Measurements from ENCODE around the gene SAMSN1. TPM values are rescaled to one million over a fixed set of nuclear protein-coding genes. Genes with fewer than 3 reads are reported as not detected.

Gene SAMSN1
- total and polyA plus RNA-seq, 7 donors: 4.4 to 16.4 (median 7.5) TPM

DNA sequence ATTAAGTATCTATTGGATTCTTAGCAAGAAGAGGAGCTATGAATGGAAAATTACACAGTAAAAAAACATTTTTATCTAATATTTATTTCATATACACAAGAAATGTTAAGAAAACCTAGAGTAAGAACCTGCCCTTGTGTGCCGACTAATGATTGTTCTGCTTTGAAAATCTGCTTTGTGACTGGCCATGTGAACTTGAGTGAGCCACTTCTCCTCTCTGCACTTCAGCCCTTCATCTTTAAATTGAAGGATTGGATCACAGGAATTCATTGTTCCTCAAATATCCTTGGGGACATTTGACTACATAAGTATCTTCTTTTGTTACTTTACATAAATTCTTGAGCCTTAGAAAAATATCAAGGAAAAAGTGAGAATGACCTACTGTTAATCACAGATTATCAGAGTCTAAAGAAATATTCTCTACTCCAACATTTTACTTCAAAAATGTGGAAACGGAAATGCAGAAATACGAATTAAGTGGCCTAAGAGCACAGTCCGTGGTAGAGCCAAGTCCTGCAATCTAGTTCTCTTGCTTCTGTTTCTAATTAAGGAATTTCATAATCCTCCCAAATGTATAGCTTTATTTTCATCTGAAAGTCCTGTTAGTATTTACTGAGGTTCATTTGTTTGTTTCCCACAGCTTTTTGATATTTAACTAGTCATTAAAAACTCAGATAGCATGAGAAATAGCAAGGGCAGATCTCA, 46.3 kb upstream of the SAMSN1 start:
- no peaks in the 10 kb centered on the region for H3K36me3 ChIP-seq
- no peaks in the 10 kb centered on the region for H3K27me3 ChIP-seq
- H3K4me1 ChIP-seq: no peaks in the 10 kb centered on the region
- H3K27ac ChIP-seq: peak overlapping the region in 2 of 4 donors; percentile 44 to 47
- WGBS, 2 donors: 89 to 93% methylated on average over 4 of the region's 4 CpGs
- no peaks in the 10 kb centered on the region for H3K9me3 ChIP-seq
- TF ChIP-seq EP300 (IDR thresholded peaks at IDR 0.05): no peak
- no peak for TF ChIP-seq POLR2AphosphoS5 (IDR thresholded peaks at IDR 0.05)
- no peak for TF ChIP-seq POLR2A (IDR thresholded peaks at IDR 0.05)
- TF ChIP-seq CTCF (IDR thresholded peaks at IDR 0.05): no peak
- intact Hi-C loops (cut with DNase I): no loop called here
- no peak overlapping the region for H3K4me3 ChIP-seq
- no peak for DNase-seq

- 70 to 91% methylated on average over 2 of the region's 2 CpGs for WGBS, 2 donors
- intact Hi-C loops (cut with DNase I): no loop called here
- Histone ChIP-seq H3K27me3 (no peaks in the 10 kb centered on the region), H3K36me3 (no peaks in the 10 kb centered on the region), H3K4me3 (no peak overlapping the region), H3K4me1 (no peaks in the 10 kb centered on the region), H3K27ac (peak overlapping the region in 3 of 4 donors; percentile 25 to 47 (median 44)), H3K9me3 (no peaks in the 10 kb centered on the region)
- no peak for TF ChIP-seq EP300 (IDR thresholded peaks at IDR 0.05)
- no peak for TF ChIP-seq CTCF (IDR thresholded peaks at IDR 0.05)
- TF ChIP-seq POLR2AphosphoS5 (IDR thresholded peaks at IDR 0.05): peak in 1 of 4 donors; percentile 15
- no peak for TF ChIP-seq POLR2A (IDR thresholded peaks at IDR 0.05)
- no peak for DNase-seq
Measured at GRCh38 chr21:14591882-14592281, 45.8 kb upstream of the SAMSN1 start.

GRCh38 chr21:14591377-14591776, 45.3 kb upstream of the SAMSN1 start:
- intact Hi-C loops (cut with DNase I): no loop called here
- Histone ChIP-seq H3K36me3 (no peaks in the 10 kb centered on the region), H3K27ac (peak overlapping the region in 2 of 4 donors; percentile 25 to 44), H3K4me1 (no peaks in the 10 kb centered on the region), H3K27me3 (no peaks in the 10 kb centered on the region), H3K4me3 (no peak overlapping the region), H3K9me3 (no peaks in the 10 kb centered on the region)
- DNase-seq: no peak
- no peak for TF ChIP-seq POLR2AphosphoS5 (IDR thresholded peaks at IDR 0.05)
- no peak for TF ChIP-seq CTCF (IDR thresholded peaks at IDR 0.05)
- TF ChIP-seq POLR2A (IDR thresholded peaks at IDR 0.05): no peak
- no peak for TF ChIP-seq EP300 (IDR thresholded peaks at IDR 0.05)

DNA sequence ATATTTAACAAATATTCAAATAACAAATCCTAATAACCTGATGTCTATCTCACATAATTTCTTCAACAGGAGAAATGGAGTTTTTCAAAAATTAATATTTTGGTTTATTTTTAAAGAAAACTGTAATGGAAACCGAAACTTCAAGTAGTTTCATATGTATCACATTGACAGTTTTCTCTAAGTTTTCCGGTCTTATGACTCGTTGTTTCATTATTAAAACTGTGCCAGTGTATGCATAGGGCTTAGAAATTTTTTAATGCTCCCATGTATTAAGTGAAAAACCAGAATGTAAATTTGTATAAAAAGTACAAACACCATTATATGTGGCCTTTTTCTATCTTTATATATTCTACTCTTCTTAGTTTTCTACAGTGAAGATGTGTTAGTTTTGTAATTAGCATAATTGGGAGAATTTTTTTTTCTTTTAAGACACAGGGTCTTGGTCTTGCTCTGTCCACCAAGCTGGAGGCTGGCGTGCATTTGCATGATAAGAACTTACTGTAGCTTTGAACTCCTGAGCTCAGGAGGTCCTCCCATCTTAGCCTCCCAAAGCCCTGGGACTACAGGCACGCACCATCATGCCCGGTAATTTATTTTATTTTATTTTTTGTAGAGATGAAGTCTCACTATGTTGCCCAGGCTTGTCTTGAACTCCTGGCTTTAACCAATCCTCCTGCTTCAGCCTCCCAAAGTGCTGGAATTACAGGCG, 43.9 kb upstream of the SAMSN1 start:
- 74 to 92% methylated on average over 7 of the region's 7 CpGs for WGBS, 2 donors
- no peak for TF ChIP-seq POLR2AphosphoS5 (IDR thresholded peaks at IDR 0.05)
- TF ChIP-seq POLR2A (IDR thresholded peaks at IDR 0.05): no peak
- no peak for TF ChIP-seq EP300 (IDR thresholded peaks at IDR 0.05)
- no peak for TF ChIP-seq CTCF (IDR thresholded peaks at IDR 0.05)
- Histone ChIP-seq H3K27ac (no peak overlapping the region), H3K9me3 (no peaks in the 10 kb centered on the region), H3K27me3 (no peaks in the 10 kb centered on the region), H3K36me3 (no peaks in the 10 kb centered on the region), H3K4me3 (no peak overlapping the region), H3K4me1 (no peaks in the 10 kb centered on the region)
- no peak for DNase-seq
- intact Hi-C loops (cut with DNase I): no loop called here
